Stimulated activated CD4-positive, alpha-beta T cell treated with anti-CD3 and anti-CD28 coated beads, Interleukin-1b, Interleukin-23, amount 100 ng/mL, for 24 hours (primary cell): ENCODE results near the gene ZC3H12C.

Experiments used
- DNase-seq, 4 experiments: peaks; one replicate each; pipeline ENCODE4 v3.0.0-alpha.2; 2020; ENCODE audit warnings: low read depth in 4 of 4, low spot score in 1 of 4

ZC3H12C gene

GRCh38 chr11:110147962-110148709 lies 54.9 kb downstream of the ZC3H12C start:
- no peak for DNase-seq

- no peak for DNase-seq
Observed at GRCh38 chr11:110148775-110149744, 55.9 kb downstream of the ZC3H12C start.

- DNase-seq = no peak
Observed at GRCh38 chr11:110152199-110152598, 59.0 kb downstream of the ZC3H12C start.

GRCh38 chr11:110153474-110153873 lies 60.3 kb downstream of the ZC3H12C start:
- DNase-seq = no peak

GRCh38 chr11:110156503-110156902 lies 63.3 kb downstream of the ZC3H12C start:
- no peak for DNase-seq

GRCh38 chr11:110158317-110159200 lies 65.4 kb downstream of the ZC3H12C start:
- no peak for DNase-seq

GRCh38 chr11:110159476-110159875 lies 66.3 kb downstream of the ZC3H12C start:
- no peak for DNase-seq

- no peak for DNase-seq
Observed at GRCh38 chr11:110160016-110160415, 66.8 kb downstream of the ZC3H12C start.

GRCh38 chr11:110160437-110160836 lies 67.2 kb downstream of the ZC3H12C start:
- DNase-seq = no peak

GRCh38 chr11:110161061-110161460 lies 67.9 kb downstream of the ZC3H12C start:
- no peak for DNase-seq

GRCh38 chr11:110162216-110162615 lies 69.0 kb downstream of the ZC3H12C start:
- no peak for DNase-seq

GRCh38 chr11:110165039-110165925 lies 72.1 kb downstream of the ZC3H12C start:
- DNase-seq = no peak

- DNase-seq = no peak
Observed at GRCh38 chr11:110168033-110168803, 75.0 kb downstream of the ZC3H12C start.

GRCh38 chr11:110169738-110170137 lies 76.5 kb downstream of the ZC3H12C start:
- DNase-seq = no peak

- DNase-seq = no peak
Observed at GRCh38 chr11:110172468-110173065, 79.4 kb downstream of the ZC3H12C start.

- peak; percentile 20 to 51 (median 42) for DNase-seq
Observed at GRCh38 chr11:110173811-110174644, 80.8 kb downstream of the ZC3H12C start.

- DNase-seq = no peak
Observed at GRCh38 chr11:110174645-110175310, 81.6 kb downstream of the ZC3H12C start.
